HL-60 (cell line): ENCODE measurements around the gene QPCT.

Experiments
- DNase-seq, 2 experiments: peaks; one replicate each; pipeline ENCODE4 v3.0.0-alpha.2; 2010 to 2020; ENCODE audit warnings: low read depth in 1 of 2, low spot score in 1 of 2
- H3K27ac ChIP-seq: fragments of 250-450 bp; sonication (Bioruptor Pico); replicated peaks from 2 replicates; pipeline ENCODE4 v1.5.1; 2020; ENCODE audit warnings: mild to moderate bottlenecking, moderate library complexity
- H3K27me3 ChIP-seq: fragments of 250-450 bp; sonication (Bioruptor Pico); 2 replicates; pipeline ENCODE4 v1.5.1; 2021; ENCODE audit warnings: mild to moderate bottlenecking, moderate library complexity; ENCODE audit not compliant: insufficient read depth, poor library complexity, severe bottlenecking
- H3K4me3 ChIP-seq: replicated peaks from 2 replicates; pipeline ENCODE4 v1.5.1; 2011; ENCODE audit warnings: mild to moderate bottlenecking, control low read depth, low read length; ENCODE audit not compliant: insufficient read depth
- GABPA ChIP-seq: IDR thresholded peaks from 2 replicates; pipeline ENCODE4 v1.6.1; 2012; ENCODE audit warnings: low read depth
- POLR2AphosphoS5 ChIP-seq: IDR thresholded peaks from 2 replicates; pipeline ENCODE4 v1.6.1; 2012; ENCODE audit warnings: low read depth
- SPI1 ChIP-seq: IDR thresholded peaks from 2 replicates; pipeline ENCODE4 v1.6.1; 2012; ENCODE audit warnings: low read depth, mild to moderate bottlenecking, borderline replicate concordance
- TF ChIP-seq, protein P1 (sequence below): IDR thresholded peaks from 2 replicates; pipeline ENCODE4 v1.6.1; 2012; ENCODE audit warnings: low read depth; ENCODE audit not compliant: insufficient replicate concordance
- TF ChIP-seq, protein P2 (sequence below): IDR thresholded peaks from one replicate; pipeline ENCODE4 v1.5.1; 2011; ENCODE audit warnings: low read length, control low read depth, inconsistent platforms; ENCODE audit not compliant: insufficient read depth

Gene QPCT

DNA sequence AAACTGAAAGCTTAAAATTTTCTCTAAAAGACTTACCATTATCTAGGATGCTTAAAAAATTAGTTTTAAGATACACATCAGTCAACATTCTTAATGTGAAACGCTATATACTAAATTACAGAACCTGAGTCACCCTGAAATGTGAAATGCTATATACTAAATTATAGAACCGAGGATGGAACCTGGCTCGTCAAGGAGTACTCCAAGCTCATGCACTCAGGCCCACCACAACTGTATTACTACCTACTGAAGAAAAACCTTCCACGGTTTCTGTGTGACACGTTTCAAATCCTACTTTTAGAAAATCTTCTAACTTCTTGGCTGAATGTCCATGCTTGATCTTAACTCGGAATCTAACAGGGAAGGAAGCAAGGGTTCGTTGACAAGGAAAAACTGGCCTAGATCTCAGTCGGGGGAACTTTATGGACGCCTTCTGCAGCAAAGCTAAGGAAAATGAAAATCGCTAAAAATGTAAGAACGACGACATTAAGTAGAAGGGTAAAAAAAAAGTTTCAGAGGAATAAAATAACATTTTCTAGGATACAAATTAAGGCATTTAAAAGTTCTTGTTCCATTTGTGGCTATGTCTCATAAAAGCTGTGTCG is 21.2 kb upstream of the QPCT start:
- Histone ChIP-seq H3K27me3 (no peaks in the 10 kb centered on the region), H3K4me3 (peak overlapping the region; percentile 74), H3K27ac (no peak overlapping the region)
- no peak for DNase-seq
- TF ChIP-seq SPI1: no peak
- TF ChIP-seq, protein P1, sequence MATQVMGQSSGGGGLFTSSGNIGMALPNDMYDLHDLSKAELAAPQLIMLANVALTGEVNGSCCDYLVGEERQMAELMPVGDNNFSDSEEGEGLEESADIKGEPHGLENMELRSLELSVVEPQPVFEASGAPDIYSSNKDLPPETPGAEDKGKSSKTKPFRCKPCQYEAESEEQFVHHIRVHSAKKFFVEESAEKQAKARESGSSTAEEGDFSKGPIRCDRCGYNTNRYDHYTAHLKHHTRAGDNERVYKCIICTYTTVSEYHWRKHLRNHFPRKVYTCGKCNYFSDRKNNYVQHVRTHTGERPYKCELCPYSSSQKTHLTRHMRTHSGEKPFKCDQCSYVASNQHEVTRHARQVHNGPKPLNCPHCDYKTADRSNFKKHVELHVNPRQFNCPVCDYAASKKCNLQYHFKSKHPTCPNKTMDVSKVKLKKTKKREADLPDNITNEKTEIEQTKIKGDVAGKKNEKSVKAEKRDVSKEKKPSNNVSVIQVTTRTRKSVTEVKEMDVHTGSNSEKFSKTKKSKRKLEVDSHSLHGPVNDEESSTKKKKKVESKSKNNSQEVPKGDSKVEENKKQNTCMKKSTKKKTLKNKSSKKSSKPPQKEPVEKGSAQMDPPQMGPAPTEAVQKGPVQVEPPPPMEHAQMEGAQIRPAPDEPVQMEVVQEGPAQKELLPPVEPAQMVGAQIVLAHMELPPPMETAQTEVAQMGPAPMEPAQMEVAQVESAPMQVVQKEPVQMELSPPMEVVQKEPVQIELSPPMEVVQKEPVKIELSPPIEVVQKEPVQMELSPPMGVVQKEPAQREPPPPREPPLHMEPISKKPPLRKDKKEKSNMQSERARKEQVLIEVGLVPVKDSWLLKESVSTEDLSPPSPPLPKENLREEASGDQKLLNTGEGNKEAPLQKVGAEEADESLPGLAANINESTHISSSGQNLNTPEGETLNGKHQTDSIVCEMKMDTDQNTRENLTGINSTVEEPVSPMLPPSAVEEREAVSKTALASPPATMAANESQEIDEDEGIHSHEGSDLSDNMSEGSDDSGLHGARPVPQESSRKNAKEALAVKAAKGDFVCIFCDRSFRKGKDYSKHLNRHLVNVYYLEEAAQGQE: no peak
- TF ChIP-seq, protein P2, sequence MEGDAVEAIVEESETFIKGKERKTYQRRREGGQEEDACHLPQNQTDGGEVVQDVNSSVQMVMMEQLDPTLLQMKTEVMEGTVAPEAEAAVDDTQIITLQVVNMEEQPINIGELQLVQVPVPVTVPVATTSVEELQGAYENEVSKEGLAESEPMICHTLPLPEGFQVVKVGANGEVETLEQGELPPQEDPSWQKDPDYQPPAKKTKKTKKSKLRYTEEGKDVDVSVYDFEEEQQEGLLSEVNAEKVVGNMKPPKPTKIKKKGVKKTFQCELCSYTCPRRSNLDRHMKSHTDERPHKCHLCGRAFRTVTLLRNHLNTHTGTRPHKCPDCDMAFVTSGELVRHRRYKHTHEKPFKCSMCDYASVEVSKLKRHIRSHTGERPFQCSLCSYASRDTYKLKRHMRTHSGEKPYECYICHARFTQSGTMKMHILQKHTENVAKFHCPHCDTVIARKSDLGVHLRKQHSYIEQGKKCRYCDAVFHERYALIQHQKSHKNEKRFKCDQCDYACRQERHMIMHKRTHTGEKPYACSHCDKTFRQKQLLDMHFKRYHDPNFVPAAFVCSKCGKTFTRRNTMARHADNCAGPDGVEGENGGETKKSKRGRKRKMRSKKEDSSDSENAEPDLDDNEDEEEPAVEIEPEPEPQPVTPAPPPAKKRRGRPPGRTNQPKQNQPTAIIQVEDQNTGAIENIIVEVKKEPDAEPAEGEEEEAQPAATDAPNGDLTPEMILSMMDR: no peak
- TF ChIP-seq GABPA: no peak
- TF ChIP-seq POLR2AphosphoS5: no peak

DNA sequence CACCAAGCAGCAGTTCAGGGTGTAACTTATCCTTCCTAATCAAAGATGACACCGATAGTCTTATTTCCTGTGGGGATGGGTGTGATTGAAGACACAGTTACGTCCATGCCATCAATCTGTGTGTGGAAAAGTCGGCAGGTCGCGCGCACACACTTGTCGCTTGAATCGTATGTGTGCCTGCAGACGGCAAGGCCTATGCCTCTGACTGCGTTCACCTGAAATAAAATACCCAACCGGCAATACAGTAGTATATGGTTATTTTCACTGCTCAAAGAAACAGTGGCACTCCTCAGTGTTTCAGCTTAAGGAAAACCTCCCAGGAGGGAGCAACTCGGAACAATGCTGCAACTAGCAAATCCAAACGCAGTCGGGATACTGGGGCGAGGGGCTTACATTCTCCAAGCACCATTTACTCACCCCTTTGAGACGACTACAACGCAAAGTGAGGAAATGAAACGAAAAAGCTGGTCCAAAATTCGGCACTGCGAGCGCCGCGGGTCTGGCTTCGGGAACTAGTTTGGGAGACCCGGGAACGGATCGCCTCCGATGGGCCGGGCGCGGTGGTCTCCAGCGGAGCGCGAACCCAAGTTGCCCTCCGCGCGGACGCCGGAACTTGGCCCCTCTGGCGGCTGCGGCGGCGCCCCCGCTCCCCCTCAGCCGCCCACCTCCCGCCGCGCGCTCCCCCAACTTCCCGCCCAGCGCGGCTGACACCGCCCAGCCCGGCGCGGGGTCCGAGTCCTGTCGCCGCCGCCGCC is 20.5 kb upstream of the QPCT start:
- DNase-seq: peak in 1 of 2 experiments; percentile 5
- H3K27ac ChIP-seq: no peak overlapping the region
- H3K27me3 ChIP-seq: no peaks in the 10 kb centered on the region
- H3K4me3 ChIP-seq: peak overlapping the region; percentile 74
- TF ChIP-seq SPI1: no peak
- TF ChIP-seq, protein P2: no peak

DNA sequence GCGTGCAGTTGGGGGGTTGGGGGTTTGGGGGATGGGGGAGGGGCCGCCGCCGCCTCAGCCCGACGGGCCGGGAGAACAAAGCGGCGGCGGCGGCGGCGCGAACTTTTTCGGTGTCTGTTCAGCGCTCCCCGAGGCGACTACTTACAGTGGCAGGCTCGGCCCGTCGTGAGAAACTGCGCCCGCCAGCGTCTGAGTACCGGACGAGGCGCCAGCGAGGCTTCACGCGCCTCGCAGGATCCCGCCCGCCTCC is 20.0 kb upstream of the QPCT start:
- peak; percentile 55 to 57 for DNase-seq
- H3K27ac ChIP-seq: no peak overlapping the region

More for the DNA sequence above, 20.0 kb upstream of the QPCT start:
- no peaks in the 10 kb centered on the region for H3K27me3 ChIP-seq
- H3K4me3 ChIP-seq: peak overlapping the region; percentile 74
- no peak for TF ChIP-seq POLR2AphosphoS5
- no peak for TF ChIP-seq SPI1
- TF ChIP-seq, protein P2: no peak
- TF ChIP-seq GABPA: no peak
- TF ChIP-seq, protein P1: no peak
